ENCODE results near the gene INPP5D. TPM values are rescaled to one million over a fixed set of nuclear protein-coding genes. Genes with fewer than 3 reads are reported as not detected.
"Not testable (repeated sequence)": the region's sequence is repeated elsewhere in the genome, so short reads cannot be mapped to it uniquely, and the experiment has no call there.

INPP5D gene
- total RNA-seq, 3 donors from 2014 or later, result 18.4 to 20.3 (median 20.0) TPM

DNA sequence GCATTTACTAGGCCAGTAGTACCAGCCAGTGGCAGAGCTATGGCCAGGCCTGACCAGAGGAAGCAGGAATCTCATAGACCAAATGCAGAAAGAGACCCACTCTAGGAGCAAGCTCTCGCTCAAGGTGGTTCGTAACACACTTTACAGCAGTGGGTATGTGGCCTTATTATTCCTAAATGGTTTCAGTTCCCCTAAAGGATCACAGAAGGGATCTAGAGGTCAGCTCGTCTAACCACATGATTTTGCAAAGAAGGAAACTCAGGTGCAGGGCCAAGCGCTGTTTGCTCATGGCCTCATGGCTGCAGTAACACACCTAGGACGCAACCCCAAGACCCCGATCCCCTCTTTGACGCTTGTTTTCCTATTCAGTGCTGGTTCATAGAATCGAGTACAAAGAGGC is 125.8 kb downstream of the INPP5D start:
- no peak overlapping the region for H3K4me3 ChIP-seq
- intact Hi-C loops (cut with DNase I; ENCODE audit: low total_unique reads), result no loop called here
- DNase-seq (ENCODE audit: low spot score in 2 of 2), result no peak
- no peak for TF ChIP-seq CTCF (IDR thresholded peaks at IDR 0.05)
- TF ChIP-seq POLR2A (IDR thresholded peaks at IDR 0.05), result no peak
- TF ChIP-seq POLR2AphosphoS5 (IDR thresholded peaks at IDR 0.05), result no peak
- no peaks in the 10 kb centered on the region for H3K9me3 ChIP-seq
- no peaks in the 10 kb centered on the region for H3K36me3 ChIP-seq
- H3K27me3 ChIP-seq, result no peaks in the 10 kb centered on the region
- no peaks in the 10 kb centered on the region for H3K4me1 ChIP-seq
- H3K27ac ChIP-seq, result no peak overlapping the region

GRCh38 chr2:233186851-233187250 is 126.7 kb downstream of the INPP5D start:
- no peak for DNase-seq (ENCODE audit: low spot score in 2 of 2)
- H3K4me1 ChIP-seq, result no peaks in the 10 kb centered on the region
- H3K36me3 ChIP-seq, result no peaks in the 10 kb centered on the region
- H3K9me3 ChIP-seq, result no peaks in the 10 kb centered on the region
- H3K4me3 ChIP-seq, result no peak overlapping the region
- intact Hi-C loops (cut with DNase I; ENCODE audit: low total_unique reads), result no loop called here
- no peak overlapping the region for H3K27ac ChIP-seq
- TF ChIP-seq CTCF (IDR thresholded peaks at IDR 0.05), result no peak
- TF ChIP-seq POLR2AphosphoS5 (IDR thresholded peaks at IDR 0.05), result no peak
- no peak for TF ChIP-seq POLR2A (IDR thresholded peaks at IDR 0.05)
- H3K27me3 ChIP-seq, result no peaks in the 10 kb centered on the region

DNA sequence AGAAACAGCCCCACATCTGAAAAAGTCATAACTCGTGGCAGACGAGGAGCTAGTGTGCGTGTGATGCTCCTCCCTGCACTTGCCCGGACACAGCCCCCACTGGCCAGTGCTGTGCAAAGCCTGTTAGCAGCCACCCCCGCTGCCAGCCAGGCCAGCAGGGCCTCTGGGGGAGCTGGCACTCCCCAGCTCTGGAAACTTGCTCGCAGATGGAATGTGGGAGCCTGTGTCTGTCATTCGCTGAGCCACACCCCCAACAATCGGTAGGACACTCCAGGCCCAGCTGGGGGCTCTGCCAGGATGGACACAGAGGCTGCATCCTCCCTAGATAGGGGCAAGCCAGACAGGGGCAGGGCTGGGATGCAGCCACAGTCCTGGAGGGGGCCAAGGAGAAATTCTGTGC is 128.9 kb downstream of the INPP5D start:
- no peaks in the 10 kb centered on the region for H3K27me3 ChIP-seq
- DNase-seq (ENCODE audit: low spot score in 2 of 2), result no peak
- H3K36me3 ChIP-seq, result no peaks in the 10 kb centered on the region
- no peaks in the 10 kb centered on the region for H3K9me3 ChIP-seq
- H3K4me3 ChIP-seq, result no peak overlapping the region
- H3K4me1 ChIP-seq, result no peaks in the 10 kb centered on the region
- H3K27ac ChIP-seq, result no peak overlapping the region
- intact Hi-C loops (cut with DNase I; ENCODE audit: low total_unique reads), result no loop called here
- no peak for TF ChIP-seq POLR2A (IDR thresholded peaks at IDR 0.05)
- TF ChIP-seq POLR2AphosphoS5 (IDR thresholded peaks at IDR 0.05), result no peak
- TF ChIP-seq CTCF (IDR thresholded peaks at IDR 0.05), result no peak

GRCh38 chr2:233191016-233191415 is 130.9 kb downstream of the INPP5D start:
- H3K4me1 ChIP-seq, H3K36me3 ChIP-seq: not testable (repeated sequence)

GRCh38 chr2:233193738-233194137 is 133.6 kb downstream of the INPP5D start:
- DNase-seq (ENCODE audit: low spot score in 2 of 2), result no peak

More at GRCh38 chr2:233191016-233191415, 130.9 kb downstream of the INPP5D start:
- H3K9me3 ChIP-seq; intact Hi-C loops (cut with DNase I; ENCODE audit: low total_unique reads); H3K27ac ChIP-seq; DNase-seq (ENCODE audit: low spot score in 2 of 2); H3K4me3 ChIP-seq; H3K27me3 ChIP-seq: not testable (repeated sequence)

More at GRCh38 chr2:233193738-233194137, 133.6 kb downstream of the INPP5D start:
- Histone ChIP-seq H3K27ac (no peak overlapping the region), H3K36me3 (no peaks in the 10 kb centered on the region), H3K4me3 (no peak overlapping the region), H3K9me3 (no peaks in the 10 kb centered on the region), H3K27me3 (no peaks in the 10 kb centered on the region), H3K4me1 (no peaks in the 10 kb centered on the region)
- intact Hi-C loops (cut with DNase I; ENCODE audit: low total_unique reads), result no loop called here
- TF ChIP-seq CTCF (IDR thresholded peaks at IDR 0.05) (no peak), POLR2AphosphoS5 (IDR thresholded peaks at IDR 0.05) (no peak), POLR2A (IDR thresholded peaks at IDR 0.05) (no peak)
